GM23338 (cell line): ENCODE results near the gene GNG12. TPM values are rescaled to one million over a fixed set of nuclear protein-coding genes. Genes with fewer than 3 reads are reported as not detected.

Experiments
- ATAC-seq: fragments of 200-7000 bp; cut with Tn5 transposase; 3 replicates; pipeline ENCODE4 v1.9.1; 2020
- DNase-seq: peaks from one replicate; pipeline ENCODE4 v3.0.0-alpha.2; 2015; ENCODE audit warnings: low spot score
- H2AFZ ChIP-seq: fragments of 200-600 bp; sonication (generic); 2 replicates; pipeline ENCODE4 v1.8.0; 2016; ENCODE audit warnings: antibody characterized with exemption, mild to moderate bottlenecking, moderate library complexity
- H3F3A ChIP-seq: fragments of 200-600 bp; sonication (generic); replicated peaks from 2 replicates; pipeline ENCODE4 v1.8.0; 2017; ENCODE audit warnings: antibody characterized with exemption, mixed run types, low read depth
- H3K27ac ChIP-seq: fragments of 200-600 bp; sonication (generic); 2 replicates; pipeline ENCODE4 v1.6.1; 2016; ENCODE audit warnings: low read depth
- H3K27me3 ChIP-seq: fragments of 200-600 bp; sonication (generic); 2 replicates; pipeline ENCODE4 v1.8.0; 2016; ENCODE audit warnings: mild to moderate bottlenecking, mixed run types, moderate library complexity; ENCODE audit not compliant: insufficient read depth
- H3K36me3 ChIP-seq: fragments of 200-600 bp; sonication (generic); 2 replicates; pipeline ENCODE4 v1.8.0; 2016; ENCODE audit warnings: mild to moderate bottlenecking; ENCODE audit not compliant: insufficient read depth
- H3K4me1 ChIP-seq: fragments of 200-600 bp; sonication (generic); 2 replicates; pipeline ENCODE4 v1.8.0; 2016; ENCODE audit warnings: mild to moderate bottlenecking, moderate library complexity; ENCODE audit not compliant: insufficient read depth
- H3K4me2 ChIP-seq: fragments of 200-600 bp; sonication (generic); 2 replicates; pipeline ENCODE4 v1.7.1; 2017; ENCODE audit warnings: mixed run types
- H3K4me3 ChIP-seq: fragments of 200-600 bp; sonication (generic); 2 replicates; pipeline ENCODE4 v1.6.1; 2016; ENCODE audit warnings: mixed run types
- H3K79me2 ChIP-seq: fragments of 200-600 bp; sonication (generic); replicated peaks from 2 replicates; pipeline ENCODE4 v1.8.0; 2017; ENCODE audit warnings: mild to moderate bottlenecking; ENCODE audit not compliant: insufficient read depth
- H3K9me2 ChIP-seq: fragments of 200-600 bp; sonication (generic); 2 replicates; pipeline ENCODE4 v1.8.0; 2017; ENCODE audit not compliant: insufficient read depth
- H4K20me1 ChIP-seq: fragments of 200-600 bp; sonication (generic); replicated peaks from 2 replicates; pipeline ENCODE4 v1.8.0; 2017; ENCODE audit warnings: mild to moderate bottlenecking; ENCODE audit not compliant: insufficient read depth
- H3K27ac Mint-ChIP-seq: 2 replicates; pipeline ENCODE4 v1.8.0; 2020; ENCODE audit warnings: inconsistent platforms, mild to moderate bottlenecking, moderate library complexity, mixed read lengths
- H3K27me3 Mint-ChIP-seq: 3 replicates; pipeline ENCODE4 v1.8.0; 2022; ENCODE audit warnings: low read depth, mild to moderate bottlenecking, moderate library complexity, mixed read lengths, inconsistent platforms; ENCODE audit not compliant: insufficient read depth, poor library complexity
- H3K36me3 Mint-ChIP-seq: 3 replicates; pipeline ENCODE4 v1.8.0; 2021; ENCODE audit warnings: low read depth, mild to moderate bottlenecking, inconsistent platforms, moderate library complexity, mixed read lengths
- H3K4me1 Mint-ChIP-seq: 3 replicates; pipeline ENCODE4 v1.8.0; 2020; ENCODE audit warnings: mild to moderate bottlenecking, inconsistent platforms, mixed read lengths
- H3K4me3 Mint-ChIP-seq: 3 replicates; pipeline ENCODE4 v1.8.0; 2021; ENCODE audit warnings: moderate library complexity, mild to moderate bottlenecking, inconsistent platforms, mixed read lengths
- H3K9me3 Mint-ChIP-seq: 3 replicates; pipeline ENCODE4 v1.8.0; 2020; ENCODE audit warnings: moderate library complexity, mild to moderate bottlenecking, inconsistent platforms, mixed read lengths
- ETS1 ChIP-seq: IDR thresholded peaks from 2 replicates; pipeline ENCODE4 v1.6.1; 2016; ENCODE audit warnings: antibody characterized with exemption
- EZH2 ChIP-seq: fragments of 200-600 bp; sonication (generic); IDR thresholded peaks from one replicate; pipeline ENCODE4 v1.8.0; 2017; ENCODE audit warnings: antibody characterized with exemption, mild to moderate bottlenecking, low read depth; ENCODE audit not compliant: unreplicated experiment
- EZH2phosphoT487 ChIP-seq: fragments of 200-600 bp; sonication (generic); IDR thresholded peaks from one replicate; pipeline ENCODE4 v1.8.1; 2018; ENCODE audit warnings: antibody characterized with exemption; ENCODE audit not compliant: unreplicated experiment
- JUNB ChIP-seq: IDR thresholded peaks from one replicate; pipeline ENCODE4 v1.6.1; 2016; ENCODE audit warnings: antibody characterized with exemption; ENCODE audit not compliant: unreplicated experiment
- STAT1 ChIP-seq: IDR thresholded peaks from one replicate; pipeline ENCODE4 v1.6.1; 2016; ENCODE audit warnings: antibody characterized with exemption; ENCODE audit not compliant: unreplicated experiment
- ZNF331 ChIP-seq: fragments of 250-450 bp; sonication (Bioruptor Pico); IDR thresholded peaks from 2 replicates; pipeline ENCODE4 v1.5.0; 2020; ENCODE audit warnings: low read depth, mild to moderate bottlenecking, moderate library complexity
- polyA plus RNA-seq: library from polyadenylated mRNA; unstranded; fragments of >200 nt; fragmentation: Nextera tagmentation; extraction: Ambion mirVana; gene quantifications from 2 replicates; pipeline ENCODE4 v1.2.1, GENCODE V29; 2016
- total RNA-seq: library from RNA; depleted of rRNA; stranded (reverse); fragments of >200 nt; shearing (Covaris generic); gene quantifications from 2 replicates; pipeline ENCODE4 v1.2.3, GENCODE V29; 2014
- TF ChIP-seq, protein P1 (sequence below): fragments of 250-450 bp; sonication (Bioruptor Pico); IDR thresholded peaks from 2 replicates; pipeline ENCODE4 v1.5.0; 2020; ENCODE audit warnings: mild to moderate bottlenecking, moderate library complexity

GNG12 gene
- total and polyA plus RNA-seq, 2 experiments from 2014 or later = 13.4 to 33.0 TPM

- no peak for TF ChIP-seq ZNF331 (CRISPR knock-in tag)
- no peak for TF ChIP-seq JUNB
- no peak for TF ChIP-seq STAT1
- no peak for TF ChIP-seq EZH2
- no peak for TF ChIP-seq EZH2phosphoT487
Measured at GRCh38 chr1:67704351-67704750, 128.9 kb downstream of the GNG12 start (continued).

DNA sequence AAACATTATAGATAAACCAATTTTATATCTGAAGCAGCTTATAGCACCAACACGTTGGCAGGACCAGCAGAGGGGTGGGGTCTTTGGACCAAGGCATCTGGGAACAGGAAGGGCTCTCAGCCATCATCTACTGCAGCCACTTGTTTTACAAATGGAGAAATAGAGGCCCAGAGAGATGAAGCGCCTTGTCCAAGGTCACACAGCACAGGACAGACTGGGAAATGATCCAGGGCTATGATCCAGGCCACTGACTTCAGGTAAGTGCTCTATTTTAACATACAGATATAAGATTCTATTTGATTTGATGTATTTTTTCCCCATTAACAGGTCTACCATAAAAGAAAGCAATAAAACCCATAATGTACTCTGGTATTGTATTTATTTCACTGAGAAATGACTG, 131.4 kb downstream of the GNG12 start:
- H2AFZ ChIP-seq = no peak overlapping the region
- H3F3A ChIP-seq = no peaks in the 10 kb centered on the region
- no peak overlapping the region for H3K4me3 ChIP-seq
- H3K4me2 ChIP-seq = no peak overlapping the region
- H3K9me2 ChIP-seq = no peaks in the 10 kb centered on the region
- no peaks in the 10 kb centered on the region for H4K20me1 ChIP-seq
- no peak for DNase-seq
- peaks cover 12% of the 10 kb centered on the region for H3K4me1 Mint-ChIP-seq
- H3K4me1 ChIP-seq = peaks cover 5% of the 10 kb centered on the region; the same call in 1 of the 2 replicates
- H3K36me3 ChIP-seq = no peaks in the 10 kb centered on the region
- TF ChIP-seq, protein P1, sequence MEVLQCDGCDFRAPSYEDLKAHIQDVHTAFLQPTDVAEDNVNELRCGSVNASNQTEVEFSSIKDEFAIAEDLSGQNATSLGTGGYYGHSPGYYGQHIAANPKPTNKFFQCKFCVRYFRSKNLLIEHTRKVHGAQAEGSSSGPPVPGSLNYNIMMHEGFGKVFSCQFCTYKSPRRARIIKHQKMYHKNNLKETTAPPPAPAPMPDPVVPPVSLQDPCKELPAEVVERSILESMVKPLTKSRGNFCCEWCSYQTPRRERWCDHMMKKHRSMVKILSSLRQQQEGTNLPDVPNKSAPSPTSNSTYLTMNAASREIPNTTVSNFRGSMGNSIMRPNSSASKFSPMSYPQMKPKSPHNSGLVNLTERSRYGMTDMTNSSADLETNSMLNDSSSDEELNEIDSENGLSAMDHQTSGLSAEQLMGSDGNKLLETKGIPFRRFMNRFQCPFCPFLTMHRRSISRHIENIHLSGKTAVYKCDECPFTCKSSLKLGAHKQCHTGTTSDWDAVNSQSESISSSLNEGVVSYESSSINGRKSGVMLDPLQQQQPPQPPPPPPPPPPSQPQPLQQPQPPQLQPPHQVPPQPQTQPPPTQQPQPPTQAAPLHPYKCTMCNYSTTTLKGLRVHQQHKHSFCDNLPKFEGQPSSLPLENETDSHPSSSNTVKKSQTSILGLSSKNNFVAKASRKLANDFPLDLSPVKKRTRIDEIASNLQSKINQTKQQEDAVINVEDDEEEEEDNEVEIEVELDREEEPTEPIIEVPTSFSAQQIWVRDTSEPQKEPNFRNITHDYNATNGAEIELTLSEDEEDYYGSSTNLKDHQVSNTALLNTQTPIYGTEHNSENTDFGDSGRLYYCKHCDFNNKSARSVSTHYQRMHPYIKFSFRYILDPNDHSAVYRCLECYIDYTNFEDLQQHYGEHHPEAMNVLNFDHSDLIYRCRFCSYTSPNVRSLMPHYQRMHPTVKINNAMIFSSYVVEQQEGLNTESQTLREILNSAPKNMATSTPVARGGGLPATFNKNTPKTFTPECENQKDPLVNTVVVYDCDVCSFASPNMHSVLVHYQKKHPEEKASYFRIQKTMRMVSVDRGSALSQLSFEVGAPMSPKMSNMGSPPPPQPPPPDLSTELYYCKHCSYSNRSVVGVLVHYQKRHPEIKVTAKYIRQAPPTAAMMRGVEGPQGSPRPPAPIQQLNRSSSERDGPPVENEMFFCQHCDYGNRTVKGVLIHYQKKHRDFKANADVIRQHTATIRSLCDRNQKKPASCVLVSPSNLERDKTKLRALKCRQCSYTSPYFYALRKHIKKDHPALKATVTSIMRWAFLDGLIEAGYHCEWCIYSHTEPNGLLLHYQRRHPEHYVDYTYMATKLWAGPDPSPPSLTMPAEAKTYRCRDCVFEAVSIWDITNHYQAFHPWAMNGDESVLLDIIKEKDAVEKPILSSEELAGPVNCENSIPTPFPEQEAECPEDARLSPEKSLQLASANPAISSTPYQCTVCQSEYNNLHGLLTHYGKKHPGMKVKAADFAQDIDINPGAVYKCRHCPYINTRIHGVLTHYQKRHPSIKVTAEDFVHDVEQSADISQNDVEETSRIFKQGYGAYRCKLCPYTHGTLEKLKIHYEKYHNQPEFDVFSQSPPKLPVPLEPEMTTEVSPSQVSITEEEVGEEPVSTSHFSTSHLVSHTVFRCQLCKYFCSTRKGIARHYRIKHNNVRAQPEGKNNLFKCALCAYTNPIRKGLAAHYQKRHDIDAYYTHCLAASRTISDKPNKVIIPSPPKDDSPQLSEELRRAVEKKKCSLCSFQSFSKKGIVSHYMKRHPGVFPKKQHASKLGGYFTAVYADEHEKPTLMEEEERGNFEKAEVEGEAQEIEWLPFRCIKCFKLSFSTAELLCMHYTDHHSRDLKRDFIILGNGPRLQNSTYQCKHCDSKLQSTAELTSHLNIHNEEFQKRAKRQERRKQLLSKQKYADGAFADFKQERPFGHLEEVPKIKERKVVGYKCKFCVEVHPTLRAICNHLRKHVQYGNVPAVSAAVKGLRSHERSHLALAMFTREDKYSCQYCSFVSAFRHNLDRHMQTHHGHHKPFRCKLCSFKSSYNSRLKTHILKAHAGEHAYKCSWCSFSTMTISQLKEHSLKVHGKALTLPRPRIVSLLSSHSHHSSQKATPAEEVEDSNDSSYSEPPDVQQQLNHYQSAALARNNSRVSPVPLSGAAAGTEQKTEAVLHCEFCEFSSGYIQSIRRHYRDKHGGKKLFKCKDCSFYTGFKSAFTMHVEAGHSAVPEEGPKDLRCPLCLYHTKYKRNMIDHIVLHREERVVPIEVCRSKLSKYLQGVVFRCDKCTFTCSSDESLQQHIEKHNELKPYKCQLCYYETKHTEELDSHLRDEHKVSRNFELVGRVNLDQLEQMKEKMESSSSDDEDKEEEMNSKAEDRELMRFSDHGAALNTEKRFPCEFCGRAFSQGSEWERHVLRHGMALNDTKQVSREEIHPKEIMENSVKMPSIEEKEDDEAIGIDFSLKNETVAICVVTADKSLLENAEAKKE = no peak
- TF ChIP-seq EZH2phosphoT487 = no peak
- no peak for TF ChIP-seq ETS1
- no peaks in the 10 kb centered on the region for H3K27me3 ChIP-seq
- no peak overlapping the region for H3K27ac Mint-ChIP-seq
- H3K27me3 Mint-ChIP-seq = peaks cover 9% of the 10 kb centered on the region
- H3K79me2 ChIP-seq = no peaks in the 10 kb centered on the region
- H3K27ac ChIP-seq = no peak overlapping the region
- H3K36me3 Mint-ChIP-seq = 0 out of 3 replicates have a peak, but pooled peaks cover 2% of the 10 kb centered on the region
- H3K4me3 Mint-ChIP-seq = no peak overlapping the region
- ATAC-seq = no peak
- no peaks in the 10 kb centered on the region for H3K9me3 Mint-ChIP-seq
